A673 (cell line): ENCODE measurements around the gene ERICH6B. TPM values are rescaled to one million over a fixed set of nuclear protein-coding genes. Genes with fewer than 3 reads are reported as not detected.

Experiments used
- BruUV-seq: library from RNA; stranded (reverse); fragments of 400-500 nt; replicated peaks from 2 replicates; lab custom pipeline; 2021; lab: Mats Ljungman, UMichigan
- CTCF ChIA-PET: fragments of 300-600 bp; sonication (Branson Sonifier 250); formaldehyde crosslinking; loops from one replicate; lab custom pipeline; 2022; ENCODE audit warnings: antibody characterized with exemption; lab: Charles Lee
- POLR2A ChIA-PET: fragments of 300-600 bp; sonication (Branson Sonifier 250); formaldehyde crosslinking; loops from one replicate; lab custom pipeline; 2022; ENCODE audit warnings: antibody characterized with exemption; ENCODE audit not compliant: low non-redundant PET; lab: Charles Lee
- DNase-seq: peaks from one replicate; pipeline ENCODE4 v3.0.0-alpha.2; 2015; ENCODE audit warnings: low spot score
- H3K27ac ChIP-seq: fragments of 200-600 bp; sonication (generic); 2 replicates; pipeline ENCODE4 v1.5.1; 2016; ENCODE audit warnings: mixed run types, low read depth, mild to moderate bottlenecking, mixed read lengths, antibody characterized with exemption, low read length; ENCODE audit not compliant: poor library complexity, severe bottlenecking
- H3K27me3 ChIP-seq: fragments of 200-600 bp; sonication (generic); replicated peaks from 2 replicates; pipeline ENCODE4 v1.6.1; 2017; ENCODE audit warnings: mixed run types, low read depth, mild to moderate bottlenecking, mixed read lengths, antibody characterized with exemption, low read length; ENCODE audit not compliant: insufficient read depth, poor library complexity
- H3K36me3 ChIP-seq: fragments of 200-600 bp; sonication (generic); 2 replicates; pipeline ENCODE4 v1.6.1; 2016; ENCODE audit warnings: mixed run types, mild to moderate bottlenecking, mixed read lengths, antibody characterized with exemption, low read length; ENCODE audit not compliant: insufficient read depth, poor library complexity, severe bottlenecking
- H3K4me1 ChIP-seq: fragments of 200-600 bp; sonication (generic); 2 replicates; pipeline ENCODE4 v1.6.1; 2017; ENCODE audit warnings: mixed run types, mild to moderate bottlenecking, mixed read lengths, antibody characterized with exemption, low read length; ENCODE audit not compliant: insufficient read depth, poor library complexity, severe bottlenecking
- H3K4me3 ChIP-seq: fragments of 200-600 bp; sonication (generic); 2 replicates; pipeline ENCODE4 v1.5.1; 2016; ENCODE audit warnings: low read depth, mixed run types, mild to moderate bottlenecking, mixed read lengths, low read length; ENCODE audit not compliant: poor library complexity, severe bottlenecking
- H3K9me3 ChIP-seq: fragments of 200-600 bp; sonication (generic); 2 replicates; pipeline ENCODE4 v1.6.1; 2016; ENCODE audit warnings: mixed run types, low read depth, mild to moderate bottlenecking, mixed read lengths, antibody characterized with exemption, low read length; ENCODE audit not compliant: poor library complexity, severe bottlenecking
- EZH2 ChIP-seq: fragments of 200-600 bp; sonication (generic); IDR thresholded peaks from 2 replicates; pipeline ENCODE4 v1.6.1; 2017; ENCODE audit warnings: borderline replicate concordance, low read depth, mild to moderate bottlenecking, mixed read lengths, antibody characterized with exemption, low read length; ENCODE audit not compliant: poor library complexity, severe bottlenecking
- intact Hi-C: fragments of 100-400 bp; cut with micrococcal nuclease; formaldehyde crosslinking; loops from one replicate; pipeline ENCODE4 v1.10.0; 2022; ENCODE audit not compliant: unreplicated experiment
- total RNA-seq: library from RNA; stranded (reverse); gene quantifications from 2 replicates; pipeline ENCODE4 v1.2.3, GENCODE V29; 2021
- TF ChIP-seq, protein P1 (sequence below): fragments of 300-800, 200-600 bp; sonication (generic); conservative IDR thresholded peaks from 2 replicates; pipeline ENCODE4 v1.5.1; 2017; ENCODE audit warnings: low read depth, mild to moderate bottlenecking, antibody characterized with exemption, low read length, moderate library complexity, mixed read lengths

Gene ERICH6B
- total RNA-seq, 1 experiment from 2014 or later: not detected

DNA sequence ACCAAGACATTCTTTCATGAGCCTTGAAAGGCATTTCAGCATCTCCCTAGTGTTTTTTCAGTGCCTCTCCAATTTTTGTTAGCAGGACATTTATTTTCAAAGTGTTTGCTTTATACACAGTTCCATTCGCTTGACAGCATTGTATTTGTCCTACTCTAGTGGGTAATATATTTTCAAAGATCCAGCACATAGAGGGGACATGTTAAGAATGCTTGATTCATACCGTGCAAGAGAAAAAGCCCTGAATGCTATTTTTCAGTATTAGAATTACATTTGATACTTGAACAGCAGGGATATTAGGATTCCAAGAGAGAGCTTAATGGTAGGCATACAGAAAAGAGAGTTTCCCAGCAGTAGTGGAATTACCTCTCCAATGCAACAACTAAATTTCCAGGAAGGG is 21.3 kb downstream of the ERICH6B start:
- Histone ChIP-seq H3K27ac (no peak overlapping the region), H3K36me3 (no peaks in the 10 kb centered on the region), H3K27me3 (no peaks in the 10 kb centered on the region), H3K9me3 (no peaks in the 10 kb centered on the region), H3K4me3 (no peak overlapping the region), H3K4me1 (no peaks in the 10 kb centered on the region)
- DNase-seq: no peak
- CTCF ChIA-PET: no interaction called here
- POLR2A ChIA-PET: no interaction called here
- TF ChIP-seq EZH2: no peak
- TF ChIP-seq, protein P1, sequence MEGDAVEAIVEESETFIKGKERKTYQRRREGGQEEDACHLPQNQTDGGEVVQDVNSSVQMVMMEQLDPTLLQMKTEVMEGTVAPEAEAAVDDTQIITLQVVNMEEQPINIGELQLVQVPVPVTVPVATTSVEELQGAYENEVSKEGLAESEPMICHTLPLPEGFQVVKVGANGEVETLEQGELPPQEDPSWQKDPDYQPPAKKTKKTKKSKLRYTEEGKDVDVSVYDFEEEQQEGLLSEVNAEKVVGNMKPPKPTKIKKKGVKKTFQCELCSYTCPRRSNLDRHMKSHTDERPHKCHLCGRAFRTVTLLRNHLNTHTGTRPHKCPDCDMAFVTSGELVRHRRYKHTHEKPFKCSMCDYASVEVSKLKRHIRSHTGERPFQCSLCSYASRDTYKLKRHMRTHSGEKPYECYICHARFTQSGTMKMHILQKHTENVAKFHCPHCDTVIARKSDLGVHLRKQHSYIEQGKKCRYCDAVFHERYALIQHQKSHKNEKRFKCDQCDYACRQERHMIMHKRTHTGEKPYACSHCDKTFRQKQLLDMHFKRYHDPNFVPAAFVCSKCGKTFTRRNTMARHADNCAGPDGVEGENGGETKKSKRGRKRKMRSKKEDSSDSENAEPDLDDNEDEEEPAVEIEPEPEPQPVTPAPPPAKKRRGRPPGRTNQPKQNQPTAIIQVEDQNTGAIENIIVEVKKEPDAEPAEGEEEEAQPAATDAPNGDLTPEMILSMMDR: no peak
- intact Hi-C loops: no loop called here
- BruUV-seq: no TSS peak

DNA sequence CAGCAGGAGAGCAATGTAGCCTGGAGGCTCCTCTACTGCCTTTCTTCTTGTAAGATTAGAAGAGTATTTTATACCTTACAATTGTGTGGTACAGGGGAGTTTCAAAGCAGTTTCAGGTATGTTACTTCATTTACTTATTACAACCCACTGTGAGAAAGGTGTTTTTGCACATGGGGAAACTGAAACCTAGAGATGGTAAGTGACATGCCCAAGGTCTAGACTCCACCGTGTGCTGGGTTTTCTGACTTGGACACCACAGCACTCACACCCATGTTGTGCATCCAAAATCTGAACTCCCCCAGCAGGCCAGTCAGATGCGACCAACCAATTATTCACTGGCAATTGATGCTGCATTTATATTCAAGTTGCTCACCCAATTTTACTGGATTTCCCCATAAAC is 22.8 kb downstream of the ERICH6B start:
- ChIA-PET CTCF (no interaction called here), POLR2A (no interaction called here)
- DNase-seq: no peak
- Histone ChIP-seq H3K27me3 (no peaks in the 10 kb centered on the region), H3K36me3 (no peaks in the 10 kb centered on the region), H3K4me3 (no peak overlapping the region), H3K9me3 (no peaks in the 10 kb centered on the region), H3K27ac (no peak overlapping the region), H3K4me1 (no peaks in the 10 kb centered on the region)
- TF ChIP-seq, protein P1: no peak
- TF ChIP-seq EZH2: no peak
- intact Hi-C loops: no loop called here
- no TSS peak for BruUV-seq

DNA sequence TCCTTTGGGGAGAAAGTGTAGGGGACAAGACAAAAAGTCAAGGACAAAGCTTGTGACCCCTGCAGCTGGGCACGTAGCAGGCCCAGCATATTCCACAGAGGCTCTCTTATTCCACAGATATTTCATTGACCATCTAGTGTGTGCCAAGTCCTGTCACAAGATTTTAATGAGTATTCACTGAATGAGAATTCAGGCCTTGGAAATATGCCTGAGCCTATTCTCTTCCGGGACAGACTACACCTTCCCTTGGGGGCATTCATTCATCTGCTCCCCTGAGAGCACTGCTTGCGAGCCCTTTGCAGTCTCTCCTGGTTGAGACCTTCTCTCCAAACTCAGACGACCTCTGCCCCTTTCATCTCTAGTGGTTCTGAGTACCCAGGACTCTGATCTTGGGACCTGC is 25.5 kb downstream of the ERICH6B start:
- H3K36me3 ChIP-seq: no peaks in the 10 kb centered on the region
- no peak overlapping the region for H3K4me3 ChIP-seq
- ChIA-PET POLR2A (no interaction called here), CTCF (no interaction called here)
- intact Hi-C loops: no loop called here
- BruUV-seq: no TSS peak
- DNase-seq: no peak
- TF ChIP-seq EZH2: no peak
- TF ChIP-seq, protein P1: no peak
- no peak overlapping the region for H3K27ac ChIP-seq
- peaks cover 11% of the 10 kb centered on the region for H3K4me1 ChIP-seq
- H3K27me3 ChIP-seq: no peaks in the 10 kb centered on the region
- H3K9me3 ChIP-seq: no peaks in the 10 kb centered on the region
